ENCODE results near the gene PTP4A1. TPM values are rescaled to one million over a fixed set of nuclear protein-coding genes. Genes with fewer than 3 reads are reported as not detected.
A peak's percentile ranks its signal among the peaks of the same experiment; 100 is the strongest.
"Not testable (repeated sequence)": the region's sequence is repeated elsewhere in the genome, so short reads cannot be mapped to it uniquely, and the experiment has no call there.

PTP4A1 gene
- polyA plus RNA-seq, 3 donors from 2014 or later: 56.5 to 88.9 (median 60.6) TPM

DNA sequence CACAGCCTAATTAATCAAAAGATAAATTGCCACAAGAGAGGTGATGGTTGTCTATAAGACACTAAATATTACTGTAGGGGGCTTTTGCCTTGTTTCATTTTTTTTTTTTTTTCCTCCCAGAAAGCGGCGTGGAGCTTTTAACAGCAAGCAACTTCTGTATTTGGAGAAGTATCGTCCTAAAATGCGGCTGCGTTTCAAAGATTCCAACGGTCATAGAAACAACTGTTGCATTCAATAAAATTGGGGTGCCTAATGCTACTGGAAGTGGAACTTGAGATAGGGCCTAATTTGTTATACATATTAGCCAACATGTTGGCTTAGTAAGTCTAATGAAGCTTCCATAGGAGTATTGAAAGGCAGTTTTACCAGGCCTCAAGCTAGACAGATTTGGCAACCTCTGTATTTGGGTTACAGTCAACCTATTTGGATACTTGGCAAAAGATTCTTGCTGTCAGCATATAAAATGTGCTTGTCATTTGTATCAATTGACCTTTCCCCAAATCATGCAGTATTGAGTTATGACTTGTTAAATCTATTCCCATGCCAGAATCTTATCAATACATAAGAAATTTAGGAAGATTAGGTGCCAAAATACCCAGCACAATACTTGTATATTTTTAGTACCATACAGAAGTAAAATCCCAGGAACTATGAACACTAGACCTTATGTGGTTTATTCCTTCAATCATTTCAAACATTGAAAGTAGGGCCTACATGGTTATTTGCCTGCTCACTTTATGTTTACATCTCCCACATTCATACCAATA, 7.8 kb downstream of the PTP4A1 start:
- H3K36me3 Mint-ChIP-seq: peaks cover 22 to 41% (median 34%) of the 10 kb centered on the region in 3 donors
- H3K27me3 Mint-ChIP-seq (ENCODE audit: low read depth in 3 of 3): peaks cover 2 to 5% (median 4%) of the 10 kb centered on the region in 3 donors
- DNase-seq: no peak
- peak overlapping the region in 1 of 6 donors; percentile 4 for H3K27ac Mint-ChIP-seq
- H3K4me1 Mint-ChIP-seq: peaks cover 7 to 11% of the 10 kb centered on the region in 2 donors
- no peaks in the 10 kb centered on the region for H3K9me3 Mint-ChIP-seq
- H3K4me3 Mint-ChIP-seq: no peak overlapping the region

- Mint-ChIP-seq H3K9me3 (no peaks in the 10 kb centered on the region), H3K4me3 (no peak overlapping the region)
Measured at GRCh38 chr6:63580704-63580961, 8.4 kb downstream of the PTP4A1 start.

GRCh38 chr6:63581355-63582013, 9.2 kb downstream of the PTP4A1 start:
- H3K36me3 Mint-ChIP-seq: peaks cover 22 to 38% (median 34%) of the 10 kb centered on the region in 3 donors
- no peak overlapping the region for H3K4me3 Mint-ChIP-seq

More at GRCh38 chr6:63580704-63580961, 8.4 kb downstream of the PTP4A1 start:
- DNase-seq: no peak
- Mint-ChIP-seq H3K4me1 (peaks cover 6 to 7% of the 10 kb centered on the region in 2 donors), H3K36me3 (peaks cover 22 to 41% (median 34%) of the 10 kb centered on the region in 3 donors), H3K27ac (peak overlapping the region in 1 of 6 donors; percentile 4), H3K27me3 (ENCODE audit: low read depth in 3 of 3) (peaks cover 4 to 6% (median 5%) of the 10 kb centered on the region in 3 donors)

GRCh38 chr6:63582579-63583231, 10.4 kb downstream of the PTP4A1 start:
- no peak overlapping the region for H3K27ac Mint-ChIP-seq
- DNase-seq: no peak

More at GRCh38 chr6:63581355-63582013, 9.2 kb downstream of the PTP4A1 start:
- no peak for DNase-seq
- Mint-ChIP-seq H3K4me1 (peaks cover under 1 to 2% of the 10 kb centered on the region in 2 donors), H3K27me3 (ENCODE audit: low read depth in 3 of 3) (peaks cover 4 to 9% (median 5%) of the 10 kb centered on the region in 3 donors), H3K27ac (no peak overlapping the region), H3K9me3 (no peaks in the 10 kb centered on the region)

DNA sequence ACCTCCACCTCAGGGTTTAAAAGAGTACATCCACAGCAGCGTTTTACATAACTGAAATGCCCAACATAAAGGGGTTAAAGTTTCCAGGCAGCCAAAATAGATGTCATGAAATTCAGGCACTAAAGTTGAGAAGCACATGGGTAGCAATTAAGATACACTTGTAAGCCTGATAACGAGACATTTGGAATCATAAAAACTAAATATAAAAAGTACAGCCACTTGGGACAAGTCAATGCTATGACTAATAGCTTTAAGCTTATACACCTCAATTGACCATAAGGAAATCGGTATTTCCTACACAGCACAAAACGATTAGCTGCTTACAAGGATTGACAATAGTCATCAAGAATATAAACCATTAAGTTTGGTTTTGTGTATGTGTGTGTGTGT, 11.8 kb downstream of the PTP4A1 start:
- Mint-ChIP-seq H3K4me3 (no peak overlapping the region), H3K36me3 (peaks cover 22 to 30% (median 28%) of the 10 kb centered on the region in 3 donors), H3K9me3 (no peaks in the 10 kb centered on the region), H3K27ac (no peak overlapping the region), H3K27me3 (ENCODE audit: low read depth in 3 of 3) (peaks cover 4 to 13% (median 11%) of the 10 kb centered on the region in 3 donors), H3K4me1 (no peaks in the 10 kb centered on the region)
- DNase-seq: no peak

More at GRCh38 chr6:63582579-63583231, 10.4 kb downstream of the PTP4A1 start:
- Mint-ChIP-seq H3K27me3 (ENCODE audit: low read depth in 3 of 3) (peaks cover 4 to 13% (median 11%) of the 10 kb centered on the region in 3 donors), H3K9me3 (no peaks in the 10 kb centered on the region), H3K36me3 (peaks cover 22 to 30% (median 28%) of the 10 kb centered on the region in 3 donors), H3K4me1 (no peaks in the 10 kb centered on the region), H3K4me3 (no peak overlapping the region)

DNA sequence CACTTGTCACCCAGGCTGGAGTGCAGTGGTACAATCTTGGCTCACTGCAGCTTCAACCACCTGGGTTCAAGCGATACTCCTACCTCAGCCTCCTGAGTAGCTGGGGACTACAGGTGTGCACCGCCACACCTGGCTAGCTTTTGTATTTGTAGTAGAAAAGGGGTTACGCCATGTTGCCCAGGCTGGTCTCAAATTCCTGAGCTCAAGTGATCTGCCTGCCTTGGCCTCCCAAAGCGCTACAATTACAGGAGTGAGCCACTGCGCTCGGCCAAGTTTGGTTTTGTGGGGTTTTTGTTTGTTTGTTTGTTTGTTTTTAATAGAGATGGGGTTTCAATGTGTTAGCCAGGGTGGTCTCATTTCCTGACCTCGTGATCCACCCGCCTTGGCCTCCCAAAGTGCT, 12.3 kb downstream of the PTP4A1 start:
- no peaks in the 10 kb centered on the region for H3K4me1 Mint-ChIP-seq
- H3K27me3 Mint-ChIP-seq (ENCODE audit: low read depth in 3 of 3): peaks cover 4 to 13% (median 11%) of the 10 kb centered on the region in 3 donors
- H3K36me3 Mint-ChIP-seq: peaks cover 22 to 29% (median 26%) of the 10 kb centered on the region in 3 donors
- H3K9me3 Mint-ChIP-seq: no peaks in the 10 kb centered on the region
- H3K27ac Mint-ChIP-seq: no peak overlapping the region
- no peak for DNase-seq
- H3K4me3 Mint-ChIP-seq: no peak overlapping the region

DNA sequence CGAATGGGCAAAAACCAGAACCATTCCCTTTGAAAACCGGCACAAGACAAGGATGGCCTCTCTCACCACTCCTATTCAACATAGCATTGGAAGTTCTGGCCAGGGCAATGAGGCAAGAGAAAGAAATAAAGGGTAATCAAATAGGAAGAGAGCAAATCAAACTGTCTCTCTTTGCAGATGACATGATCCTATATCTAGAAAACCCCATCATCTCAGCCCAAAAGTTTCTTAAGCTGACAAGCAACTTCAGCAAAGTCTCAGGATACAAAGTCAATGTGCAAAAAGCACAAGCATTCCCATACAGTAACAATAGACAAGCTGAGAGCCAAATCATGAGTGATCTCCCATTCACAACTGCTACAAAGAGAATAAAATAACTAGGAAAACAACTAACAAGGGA, 13.4 kb downstream of the PTP4A1 start:
- peaks cover 4 to 13% (median 11%) of the 10 kb centered on the region in 3 donors for H3K27me3 Mint-ChIP-seq (ENCODE audit: low read depth in 3 of 3)
- not testable (repeated sequence) for H3K9me3 Mint-ChIP-seq, H3K4me3 Mint-ChIP-seq, H3K27ac Mint-ChIP-seq, H3K4me1 Mint-ChIP-seq, DNase-seq
- H3K36me3 Mint-ChIP-seq: peaks cover 11 to 18% (median 16%) of the 10 kb centered on the region in 3 donors

- H3K4me1 Mint-ChIP-seq: no peaks in the 10 kb centered on the region
Measured at GRCh38 chr6:63589952-63590411, 17.7 kb downstream of the PTP4A1 start.

GRCh38 chr6:63592886-63593285, 20.6 kb downstream of the PTP4A1 start:
- peaks cover 2% of the 10 kb centered on the region in 2 donors for H3K4me1 Mint-ChIP-seq
- H3K27me3 Mint-ChIP-seq (ENCODE audit: low read depth in 3 of 3): peaks cover 2 to 11% (median 3%) of the 10 kb centered on the region in 3 donors
- no peaks in the 10 kb centered on the region for H3K36me3 Mint-ChIP-seq
- H3K27ac Mint-ChIP-seq: no peak overlapping the region
- no peaks in the 10 kb centered on the region for H3K9me3 Mint-ChIP-seq
- DNase-seq: no peak
- no peak overlapping the region for H3K4me3 Mint-ChIP-seq

More at GRCh38 chr6:63589952-63590411, 17.7 kb downstream of the PTP4A1 start:
- Mint-ChIP-seq H3K36me3 (no peaks in the 10 kb centered on the region), H3K27me3 (ENCODE audit: low read depth in 3 of 3) (peaks cover 3 to 17% (median 15%) of the 10 kb centered on the region in 3 donors), H3K27ac (no peak overlapping the region), H3K9me3 (no peaks in the 10 kb centered on the region), H3K4me3 (no peak overlapping the region)
- no peak for DNase-seq

GRCh38 chr6:63597141-63598048, 25.1 kb downstream of the PTP4A1 start:
- Mint-ChIP-seq H3K4me3 (peak overlapping the region; percentile 68 to 87 (median 83)), H3K27me3 (ENCODE audit: low read depth in 3 of 3) (peaks cover 0 to 11% (median 2%) of the 10 kb centered on the region in 3 donors), H3K36me3 (no peaks in the 10 kb centered on the region), H3K4me1 (peaks cover 11 to 13% of the 10 kb centered on the region in 2 donors), H3K9me3 (no peaks in the 10 kb centered on the region), H3K27ac (no peak overlapping the region)
- no peak for DNase-seq

DNA sequence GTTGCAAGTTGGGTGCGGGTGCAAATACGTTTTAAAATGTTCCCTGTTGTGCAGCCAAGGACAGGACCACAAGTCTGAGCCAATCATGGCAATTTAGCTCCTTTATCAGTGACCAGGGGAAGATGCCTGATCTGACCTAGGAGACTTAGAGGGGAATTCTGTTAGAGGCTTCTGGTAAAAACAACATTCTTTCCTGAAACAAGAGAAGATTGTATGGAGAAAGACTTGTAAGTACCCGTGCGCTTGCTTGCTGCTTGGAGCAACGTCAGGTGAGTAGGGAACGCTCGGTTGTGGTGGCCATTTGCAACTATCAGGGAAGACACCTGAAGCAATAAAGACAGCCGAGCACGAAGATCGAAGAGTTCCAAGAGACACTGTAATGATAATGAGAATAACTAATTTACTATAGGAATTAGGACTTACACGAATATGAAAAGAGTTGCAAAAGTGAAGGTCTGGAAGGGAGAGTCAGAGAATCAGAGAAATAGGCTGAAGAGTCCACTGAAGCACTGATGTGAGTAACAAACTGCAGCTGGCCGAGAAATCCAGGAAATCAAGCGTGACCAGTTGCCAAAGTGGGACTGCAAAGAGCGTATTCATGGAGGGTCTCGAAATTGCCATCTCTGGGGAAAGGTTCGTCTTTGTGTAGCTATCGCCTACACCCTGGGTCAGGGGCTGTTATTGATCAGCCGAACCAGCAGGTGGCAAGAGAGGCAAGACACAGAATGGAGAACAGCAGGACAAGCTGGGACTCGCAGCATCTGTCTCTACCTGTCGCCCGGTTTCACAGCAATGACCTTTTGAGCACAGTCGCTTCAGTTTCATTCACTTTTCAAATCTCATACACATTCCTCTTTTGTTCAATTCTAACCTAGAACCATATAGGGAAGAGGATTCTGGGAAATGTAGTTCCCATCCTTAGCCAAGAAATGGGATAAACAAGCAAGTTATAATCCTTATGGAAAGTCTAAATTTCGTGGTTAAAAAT, 26.1 kb downstream of the PTP4A1 start:
- Mint-ChIP-seq H3K36me3 (no peaks in the 10 kb centered on the region), H3K27me3 (ENCODE audit: low read depth in 3 of 3) (peaks cover 0 to 7% (median 2%) of the 10 kb centered on the region in 3 donors)

GRCh38 chr6:63599243-63599642, 27.0 kb downstream of the PTP4A1 start:
- peaks cover 0 to 3% (median 2%) of the 10 kb centered on the region in 3 donors for H3K27me3 Mint-ChIP-seq (ENCODE audit: low read depth in 3 of 3)
- peak overlapping the region in 2 of 5 donors; percentile 68 to 87 for H3K4me3 Mint-ChIP-seq
- H3K36me3 Mint-ChIP-seq: no peaks in the 10 kb centered on the region
- no peaks in the 10 kb centered on the region for H3K9me3 Mint-ChIP-seq
- H3K27ac Mint-ChIP-seq: no peak overlapping the region
- peaks cover 11 to 13% of the 10 kb centered on the region in 2 donors for H3K4me1 Mint-ChIP-seq
- DNase-seq: no peak

More for the DNA sequence above, 26.1 kb downstream of the PTP4A1 start:
- Mint-ChIP-seq H3K27ac (peak overlapping the region in 2 of 6 donors; percentile 19 to 37), H3K9me3 (no peaks in the 10 kb centered on the region), H3K4me1 (peaks cover 11 to 13% of the 10 kb centered on the region in 2 donors), H3K4me3 (peak overlapping the region; percentile 68 to 87 (median 83))
- peak; percentile 60 to 73 (median 69) for DNase-seq

All from immature natural killer cell (primary cell).